GM18526 (cell line): ENCODE measurements around the gene CRYZL1.

Experiments
- POLR2A ChIP-seq: IDR thresholded peaks from 3 replicates; pipeline ENCODE4 v1.6.1; 2011; ENCODE audit not compliant: insufficient read length; ENCODE audit errors: extremely low read depth

CRYZL1 gene

DNA sequence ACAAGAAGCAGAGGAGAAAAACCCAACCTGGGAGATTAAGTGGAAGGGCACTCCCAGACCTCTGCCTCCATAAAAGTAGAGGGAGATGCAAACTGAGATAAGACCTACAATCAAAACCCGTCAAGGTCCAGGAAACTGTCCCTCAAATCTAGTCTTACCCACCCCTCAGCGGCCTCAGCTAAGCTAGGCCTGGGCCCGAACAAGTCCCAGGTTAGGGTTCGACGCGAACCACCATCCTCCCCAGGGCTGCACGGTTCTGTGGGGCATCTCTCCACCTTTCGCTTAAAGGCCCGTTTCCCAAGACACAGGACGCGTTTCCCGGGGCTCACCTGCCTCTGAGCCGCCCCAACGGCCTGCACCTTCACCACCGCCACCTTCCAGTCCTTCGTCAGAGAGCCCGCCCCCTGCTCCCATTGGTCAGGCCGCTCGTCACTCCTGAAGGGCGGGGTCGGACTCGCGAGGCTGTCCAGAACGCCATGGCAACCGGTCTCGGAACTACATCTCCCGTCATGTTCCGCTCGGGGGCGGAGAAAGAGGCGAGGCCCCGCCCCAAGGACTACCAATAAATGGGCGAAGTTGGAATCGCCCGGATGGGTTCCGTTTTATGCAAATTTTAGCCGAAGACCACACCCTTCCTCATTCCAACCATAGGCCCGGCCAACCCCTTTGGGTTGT lies at the start of gene CRYZL1:
TSS of gene CRYZL1 (minus strand) at position 390 of the 675 bp plus-strand sequence. CDS start 10,190 bp downstream, outside the sequence.
- peak; percentile 70 for TF ChIP-seq POLR2A

DNA sequence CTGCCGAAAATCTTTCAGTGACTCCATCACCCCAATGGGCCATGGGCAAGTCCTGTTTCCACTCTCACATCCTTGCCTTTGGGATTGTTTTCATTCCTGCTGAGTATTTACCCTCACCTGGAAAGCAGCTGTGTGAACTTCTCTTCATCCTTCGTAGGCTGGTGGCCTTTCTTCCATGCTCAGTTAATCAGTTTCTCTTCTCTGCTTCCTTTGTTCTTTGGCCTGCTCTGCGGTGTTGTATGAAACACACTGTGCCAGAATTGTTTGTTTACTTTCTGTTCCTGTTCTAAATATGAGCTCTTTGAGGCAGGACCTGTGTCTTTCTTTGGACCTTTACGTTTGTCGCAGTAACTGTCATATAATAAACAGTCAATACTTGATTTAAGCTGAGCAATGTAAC lies 49.3 kb upstream of the CRYZL1 start:
- no peak for TF ChIP-seq POLR2A

DNA sequence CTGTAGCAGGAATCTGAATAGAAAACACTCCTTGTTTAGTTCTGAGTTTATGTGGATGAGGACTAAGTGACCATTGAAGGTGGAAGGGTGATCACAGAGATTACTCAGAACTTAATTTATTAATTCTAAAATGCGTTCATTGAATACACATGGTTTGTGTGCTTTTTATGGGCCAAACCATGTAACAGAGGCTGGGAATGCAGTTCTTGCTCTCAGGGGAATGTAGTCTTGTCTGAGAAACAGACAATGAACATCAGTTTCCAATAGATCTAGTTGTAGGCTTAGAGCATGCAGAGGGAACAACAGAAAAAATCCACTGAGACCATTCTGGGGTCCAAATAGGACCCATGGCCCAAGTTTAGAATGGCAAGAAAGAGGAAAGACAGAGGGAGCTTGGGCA lies 46.8 kb upstream of the CRYZL1 start:
- TF ChIP-seq POLR2A, result no peak

DNA sequence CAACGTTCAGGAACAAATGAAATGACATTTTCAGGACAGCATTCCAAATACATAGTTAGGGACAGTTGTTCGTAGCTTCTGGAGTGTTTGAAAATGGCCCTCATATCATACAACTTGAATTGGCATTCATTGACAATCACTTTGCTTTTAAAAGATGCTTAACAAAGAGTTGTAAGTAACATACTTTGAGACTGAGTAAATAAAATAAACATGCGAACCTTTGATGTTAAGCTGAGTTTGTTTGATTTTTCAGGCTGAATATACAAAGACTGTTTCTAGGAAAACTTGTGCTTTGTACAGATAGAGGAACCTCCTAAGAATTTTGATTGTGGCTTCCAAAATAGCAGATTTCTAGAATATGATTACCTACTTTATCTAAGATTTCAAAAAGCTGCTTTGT lies 46.1 kb upstream of the CRYZL1 start:
- no peak for TF ChIP-seq POLR2A

DNA sequence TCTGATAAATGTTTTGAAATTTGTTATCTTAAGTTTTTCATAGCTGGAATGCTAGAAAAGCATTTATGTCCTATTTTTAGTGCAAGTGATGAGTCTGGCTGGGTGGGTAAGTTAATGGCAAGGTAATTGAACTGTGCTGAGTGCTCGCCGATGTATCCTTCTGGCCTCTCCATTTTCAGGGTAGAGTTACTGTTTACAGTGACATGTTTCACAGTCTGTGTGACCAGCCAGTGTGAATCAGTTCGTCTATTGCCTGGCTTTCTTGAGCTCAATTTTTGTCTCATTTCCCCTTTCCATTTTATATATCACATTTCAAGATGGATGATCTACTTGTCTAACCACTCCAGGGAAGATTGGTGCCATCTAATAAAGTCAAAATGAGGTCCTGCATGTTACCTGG lies 44.8 kb upstream of the CRYZL1 start:
- TF ChIP-seq POLR2A, result no peak

DNA sequence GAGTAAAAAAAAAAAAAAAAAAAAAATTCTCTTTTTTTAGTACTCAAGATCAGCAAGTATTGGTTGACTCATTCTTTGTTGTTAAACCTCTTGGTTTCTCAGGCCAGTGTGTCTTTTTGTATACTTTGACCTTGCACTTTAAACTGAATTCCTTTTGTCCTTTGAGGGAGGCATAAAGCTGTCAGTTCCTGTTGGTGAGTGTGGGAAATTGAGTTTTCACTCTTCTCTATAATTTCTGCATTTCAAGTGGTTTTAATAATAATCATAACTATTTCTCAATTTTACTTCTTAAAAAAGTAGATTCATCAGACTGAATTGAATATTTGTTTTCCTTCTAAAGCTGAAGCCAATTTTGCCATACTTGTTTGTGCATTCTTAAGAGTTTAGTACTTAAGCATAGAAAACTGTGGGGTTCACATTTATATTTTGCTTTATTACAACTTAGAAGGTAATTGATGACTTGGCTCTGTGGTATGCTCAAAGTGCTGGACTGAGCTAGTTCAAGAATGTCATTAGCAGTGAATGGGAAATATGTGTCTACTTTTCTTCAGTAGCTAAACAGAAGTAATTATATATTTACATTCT lies 44.2 kb upstream of the CRYZL1 start:
- TF ChIP-seq POLR2A, result no peak

DNA sequence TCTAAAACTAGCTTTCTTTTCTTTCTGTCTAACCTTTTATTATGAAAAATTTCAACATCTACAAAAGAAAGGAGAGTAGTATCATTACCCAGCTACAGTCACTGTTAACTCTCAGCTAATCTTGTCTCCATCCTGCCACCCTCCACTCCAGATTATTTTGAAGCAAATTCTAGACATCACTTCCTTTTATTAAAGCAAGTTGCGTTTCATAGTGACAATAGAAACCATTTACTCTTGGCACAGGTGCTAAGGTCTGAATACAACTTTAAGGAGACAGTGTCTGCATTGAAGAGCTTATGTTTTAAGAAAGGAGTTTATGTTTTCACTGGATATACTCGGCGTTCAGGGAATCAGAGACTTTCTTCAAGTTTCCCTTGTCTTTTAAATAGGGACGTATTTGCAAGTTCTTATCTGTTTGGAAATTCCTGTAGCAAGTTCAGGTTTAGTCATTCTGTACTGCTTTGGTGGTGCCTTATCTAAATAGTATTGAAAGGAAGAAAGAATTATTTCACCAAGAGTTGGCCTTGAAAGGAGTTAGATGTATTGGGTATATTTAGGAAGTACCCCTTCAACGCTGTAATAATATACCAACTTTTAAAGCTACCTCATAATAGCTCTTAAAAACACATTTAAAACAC lies 43.5 kb upstream of the CRYZL1 start:
- no peak for TF ChIP-seq POLR2A

DNA sequence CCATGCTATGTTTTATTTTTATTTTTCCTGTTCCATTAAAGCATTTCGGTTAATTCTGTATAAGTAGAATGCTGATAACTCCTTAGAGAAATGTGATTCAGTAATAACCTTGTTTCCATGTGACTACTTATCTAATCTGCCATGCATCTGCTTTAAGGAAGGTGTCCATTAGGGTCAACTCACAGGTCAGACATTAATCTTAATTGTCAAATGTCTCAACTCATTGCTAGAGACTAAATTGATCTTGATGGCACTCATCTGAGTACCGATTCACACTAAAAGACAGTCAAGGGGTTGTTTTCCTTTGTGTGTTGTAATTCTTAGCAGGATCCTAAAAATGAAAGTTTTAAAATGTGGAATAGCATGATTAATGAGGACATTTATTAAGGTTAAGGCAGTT lies 42.5 kb upstream of the CRYZL1 start:
- no peak for TF ChIP-seq POLR2A

DNA sequence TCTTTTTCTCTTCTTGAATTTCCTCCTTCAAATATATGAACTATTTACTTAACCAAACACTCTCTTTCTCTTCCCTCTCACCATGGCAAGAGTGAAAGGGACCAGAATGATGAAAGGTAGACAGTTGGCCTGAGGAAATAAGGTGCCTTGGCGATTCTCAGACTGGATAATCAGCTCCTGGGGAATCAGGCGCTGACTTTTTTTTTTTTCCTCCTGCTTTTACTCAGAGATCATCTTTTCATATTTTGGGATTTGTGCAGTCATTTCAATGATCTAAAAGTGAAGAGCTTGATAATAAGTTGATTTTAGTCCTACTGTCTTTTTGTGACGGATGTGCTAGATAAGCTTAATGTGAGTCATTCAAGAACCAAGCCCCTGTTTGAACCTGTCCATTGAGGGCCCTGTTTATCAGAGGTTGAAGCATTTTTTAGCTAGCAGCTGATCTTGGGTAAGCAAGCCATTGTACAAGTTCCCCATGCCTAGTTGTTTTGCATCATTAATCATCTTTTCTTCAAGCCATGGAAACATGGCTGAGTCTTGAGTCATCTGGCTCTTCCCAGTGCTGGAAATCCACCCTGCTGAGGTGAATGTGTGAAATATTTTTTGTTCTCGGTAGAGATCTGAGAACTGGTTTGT lies 41.6 kb upstream of the CRYZL1 start:
- no peak for TF ChIP-seq POLR2A

DNA sequence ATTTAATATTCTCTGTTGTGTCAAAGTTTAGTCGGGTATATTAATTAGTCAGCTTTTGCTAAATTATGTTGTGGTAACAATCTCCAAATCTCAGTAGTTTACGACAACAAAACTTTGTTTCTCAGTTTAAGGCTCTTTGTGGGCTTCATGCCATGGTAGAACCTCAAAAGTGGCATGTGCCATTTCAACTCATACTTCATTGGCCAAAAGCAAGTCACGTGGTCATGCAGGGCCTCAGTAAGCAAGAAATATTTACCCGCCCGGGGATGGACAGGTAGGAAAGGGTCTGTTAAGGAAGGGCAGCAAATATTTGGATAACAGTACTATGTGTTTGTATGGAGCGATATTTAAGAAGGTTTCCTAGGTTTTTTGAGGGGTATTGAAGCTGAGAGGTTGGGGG lies 39.3 kb upstream of the CRYZL1 start:
- TF ChIP-seq POLR2A, result no peak

DNA sequence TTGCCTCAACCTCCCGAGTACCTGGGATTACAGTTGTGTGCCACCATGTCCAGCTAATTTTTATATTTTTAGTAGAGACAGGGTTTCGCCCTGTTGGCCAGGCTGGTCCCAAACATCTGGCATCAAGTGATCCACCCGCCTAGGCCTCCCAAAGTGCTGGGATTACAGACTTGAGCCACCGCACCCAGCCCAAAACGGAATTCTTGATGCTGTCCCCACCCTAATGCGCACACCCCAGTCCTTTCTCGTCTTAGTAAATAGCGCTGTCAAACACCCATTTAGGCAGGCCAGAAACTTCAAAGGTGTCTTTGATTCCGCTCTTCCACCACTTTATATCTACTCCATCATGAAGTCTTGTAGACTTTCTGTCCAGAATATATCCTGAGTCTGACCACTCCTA lies 35.9 kb upstream of the CRYZL1 start:
- TF ChIP-seq POLR2A, result no peak

DNA sequence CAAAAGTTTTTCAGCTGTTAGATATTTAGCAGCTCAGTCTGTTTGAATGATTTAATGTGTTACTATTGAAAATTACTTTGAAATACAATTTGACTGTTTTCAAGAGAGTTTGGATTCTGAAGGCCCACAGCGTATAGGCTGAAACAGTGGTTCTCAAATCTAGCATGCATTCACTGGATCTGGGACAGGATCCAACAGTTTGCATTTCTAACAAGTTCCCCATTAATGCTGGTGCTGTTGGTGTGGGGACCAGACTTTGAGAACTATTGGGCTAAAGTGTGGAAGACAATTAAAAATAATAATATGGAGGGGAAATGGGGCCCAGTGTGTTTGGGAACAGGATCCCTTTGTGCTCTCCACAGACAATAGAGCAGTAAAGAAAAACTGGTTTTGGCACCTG lies 32.7 kb upstream of the CRYZL1 start:
- no peak for TF ChIP-seq POLR2A

DNA sequence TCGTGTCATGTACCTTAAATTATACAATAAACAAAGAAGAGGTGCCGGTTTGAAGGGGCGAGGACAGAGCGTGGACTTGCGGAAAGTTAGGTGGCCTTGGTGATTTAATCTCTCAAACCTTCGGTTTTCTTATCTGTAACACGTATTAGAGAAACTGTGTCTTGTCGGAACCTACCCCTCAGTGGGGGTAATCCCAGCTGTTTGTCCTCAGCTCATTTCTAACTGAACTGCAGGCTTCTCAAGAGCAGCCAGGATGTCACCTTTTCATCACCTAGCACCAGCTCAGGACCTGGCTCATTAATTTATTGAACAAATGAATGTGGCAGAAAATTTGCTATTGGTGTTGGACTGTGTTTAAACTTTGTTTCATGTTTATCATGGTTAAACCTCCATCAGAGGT lies 31.9 kb upstream of the CRYZL1 start:
- TF ChIP-seq POLR2A, result no peak

DNA sequence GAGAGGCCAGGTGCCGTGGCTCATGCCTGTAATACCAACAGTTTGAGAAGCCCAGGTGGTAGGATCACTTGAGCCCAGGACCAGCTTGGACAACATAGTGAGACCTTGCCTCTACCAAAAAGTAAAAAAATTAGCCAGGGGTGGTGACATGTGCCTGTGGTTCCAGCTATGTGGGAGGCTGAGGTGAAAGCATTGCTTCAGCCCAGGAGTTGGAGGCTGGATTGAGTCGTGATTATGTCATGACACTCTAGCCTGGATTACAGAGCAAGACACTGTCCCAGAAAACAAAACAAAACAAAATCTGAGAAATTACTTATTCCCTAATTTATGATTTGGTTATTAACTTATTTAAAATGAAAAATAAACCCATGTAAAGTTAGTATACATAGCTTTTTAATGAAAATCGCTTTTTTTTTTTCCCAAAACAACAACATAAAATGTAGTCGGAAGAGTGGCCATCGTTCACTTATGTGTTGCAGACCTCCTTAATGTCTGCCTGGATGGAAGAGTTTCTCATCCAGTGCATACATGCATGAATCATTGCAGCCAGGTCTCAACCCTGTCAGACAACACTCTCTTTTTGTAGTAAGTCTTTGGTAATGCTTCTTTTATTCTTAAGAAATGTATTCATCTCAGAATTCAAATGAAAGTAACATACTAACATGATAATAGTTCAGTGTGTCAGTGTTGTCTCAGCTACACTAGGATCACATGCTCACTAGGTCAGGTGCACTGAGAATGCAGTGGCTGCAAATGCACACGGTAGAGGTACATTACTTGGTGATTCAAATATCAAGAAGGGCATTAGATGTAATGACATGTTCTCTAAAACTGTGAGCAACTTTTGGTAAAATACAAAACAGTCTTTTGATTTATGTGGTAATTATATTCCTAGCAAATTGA lies 28.8 kb upstream of the CRYZL1 start:
- TF ChIP-seq POLR2A, result no peak

DNA sequence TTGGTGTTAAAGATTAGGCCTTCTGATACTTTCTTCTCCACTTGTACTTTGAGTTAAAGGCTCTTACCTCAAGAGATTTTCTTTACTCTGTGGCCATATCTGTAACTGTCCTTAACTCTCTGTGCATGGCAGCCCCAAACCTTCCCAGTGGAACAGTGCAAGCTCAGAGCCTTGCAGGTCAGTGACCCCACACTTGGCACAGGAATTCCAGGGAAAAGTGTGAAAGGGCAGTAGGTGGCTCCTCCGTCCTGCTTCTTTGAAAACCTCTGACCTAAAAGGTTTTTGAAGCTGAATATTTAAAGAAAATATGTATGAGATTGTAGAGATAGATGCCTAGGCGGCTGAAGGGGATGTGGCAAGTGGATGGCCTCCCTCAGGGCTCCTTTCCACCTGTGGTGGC lies 27.1 kb upstream of the CRYZL1 start:
- TF ChIP-seq POLR2A, result no peak

DNA sequence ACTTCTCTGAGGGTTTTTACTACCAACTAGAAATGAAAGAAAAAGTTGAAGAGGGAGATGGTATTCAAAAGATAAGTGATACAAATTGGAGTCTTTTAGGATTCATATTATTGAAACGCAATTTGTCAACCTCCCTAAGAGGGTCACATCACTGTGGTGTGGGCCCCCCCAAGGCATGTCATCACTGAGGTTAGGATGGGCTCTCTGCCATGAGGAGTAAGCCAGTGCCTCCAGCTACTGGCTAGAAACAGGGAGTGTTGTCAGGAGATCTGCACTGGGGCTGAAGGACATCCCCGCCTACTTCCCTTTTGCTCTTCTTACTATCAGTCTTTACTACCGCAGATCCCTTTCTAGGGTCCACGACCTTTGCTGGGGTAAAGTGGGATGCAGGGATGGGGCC lies 26.6 kb upstream of the CRYZL1 start:
- no peak for TF ChIP-seq POLR2A

DNA sequence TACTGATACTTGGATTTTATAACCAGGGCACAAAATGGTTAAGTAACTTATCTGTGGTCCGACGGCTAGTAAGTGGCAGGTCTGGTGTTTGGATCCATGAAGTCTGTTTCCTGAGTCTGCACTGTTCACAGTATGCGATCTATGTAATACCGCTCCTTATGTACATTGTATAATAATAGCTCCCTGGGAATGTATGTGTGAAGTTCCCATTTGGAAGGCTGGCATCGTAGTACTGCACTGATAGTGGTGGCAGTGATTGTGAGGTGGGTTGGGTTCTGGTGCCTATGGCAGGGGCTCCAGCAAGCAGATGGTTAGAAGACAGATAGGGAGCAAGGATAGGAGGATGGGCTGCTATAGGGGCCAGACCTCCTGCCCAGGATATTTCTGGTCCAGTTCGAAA lies 26.1 kb upstream of the CRYZL1 start:
- TF ChIP-seq POLR2A, result no peak
